ENCODE results near the gene CYB5R4. TPM values are rescaled to one million over a fixed set of nuclear protein-coding genes. Genes with fewer than 3 reads are reported as not detected.
A peak's percentile ranks its signal among the peaks of the same experiment; 100 is the strongest.
"Not testable (repeated sequence)": the region's sequence is repeated elsewhere in the genome, so short reads cannot be mapped to it uniquely, and the experiment has no call there.

The CYB5R4 gene
- polyA plus RNA-seq, 6 donors from 2014 or later = 69.3 to 83.5 (median 72.4) TPM

DNA sequence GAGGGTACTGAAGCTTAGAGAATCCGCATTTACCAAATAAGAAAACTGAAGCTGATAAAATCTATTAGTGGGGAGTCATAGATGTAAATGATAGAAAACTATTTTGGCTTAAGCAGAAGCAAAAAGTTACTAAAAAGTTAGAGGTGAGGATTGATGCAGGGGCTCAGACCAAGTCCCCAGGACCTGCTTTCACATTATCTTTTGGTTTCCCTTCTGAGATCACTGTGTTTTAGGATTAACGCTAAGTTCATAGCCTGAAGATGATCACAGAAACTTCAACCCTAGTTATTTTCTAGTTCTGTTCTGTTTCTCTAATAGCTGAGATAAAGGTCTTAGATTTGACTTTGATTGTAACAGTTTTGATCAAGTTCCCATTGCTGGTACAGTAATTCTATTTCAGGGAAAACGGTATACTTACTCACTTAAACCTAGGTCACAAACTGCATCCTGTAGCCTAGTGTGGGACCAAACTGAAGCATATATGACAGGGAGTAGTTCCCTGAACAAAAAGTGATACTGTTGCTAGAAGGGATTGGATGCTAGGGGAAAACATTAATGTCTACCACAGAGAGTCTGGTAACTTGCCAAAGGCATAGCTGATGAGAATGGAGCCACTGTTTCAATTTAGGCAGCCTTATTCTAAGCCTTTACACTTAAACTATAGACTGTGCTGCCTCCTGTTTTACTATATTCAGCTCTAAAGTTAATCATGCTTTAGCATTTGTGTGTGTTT is 13.1 kb downstream of the CYB5R4 start:
- peaks cover 26 to 35% of the 10 kb centered on the region in 2 donors for H3K36me3 Mint-ChIP-seq
- no peak for DNase-seq
- peaks cover 33 to 41% (median 36%) of the 10 kb centered on the region in 3 donors for H3K4me1 Mint-ChIP-seq
- peak overlapping the region in 1 of 8 donors; percentile 25 for H3K4me3 Mint-ChIP-seq
- peaks cover 0 to 14% (median 9%) of the 10 kb centered on the region in 7 donors for H3K9me3 Mint-ChIP-seq
- no peak for ATAC-seq (ENCODE audit: low read depth in 2 of 2)
- H3K27me3 Mint-ChIP-seq = no peaks in the 10 kb centered on the region
- peak overlapping the region in 2 of 6 donors; percentile 10 to 60 for H3K27ac Mint-ChIP-seq

DNA sequence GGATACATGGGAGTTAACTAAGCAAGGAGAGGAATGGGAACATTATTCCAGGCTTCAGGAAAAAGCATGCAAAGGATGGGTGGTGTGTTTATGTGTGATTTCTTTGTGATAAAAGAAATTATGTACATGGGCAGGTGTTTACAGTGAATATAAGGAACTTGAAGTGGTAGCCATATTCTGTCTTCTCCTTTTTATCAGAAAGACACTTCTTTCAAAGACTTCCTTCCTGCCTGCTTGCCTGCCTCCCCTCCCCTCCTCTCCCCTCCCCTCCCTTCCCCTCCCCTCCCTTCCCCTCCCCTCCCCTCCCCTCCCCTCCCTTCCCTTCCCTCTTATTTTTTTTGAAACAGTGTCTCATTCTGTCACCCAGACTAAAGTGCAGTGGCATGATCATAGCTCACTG is 14.4 kb downstream of the CYB5R4 start:
- no peaks in the 10 kb centered on the region for H3K27me3 Mint-ChIP-seq
- peak overlapping the region in 3 of 8 donors; percentile 0 to 17 (median 9) for H3K4me3 Mint-ChIP-seq
- H3K36me3 Mint-ChIP-seq = peaks cover 13 to 22% of the 10 kb centered on the region in 2 donors
- H3K4me1 Mint-ChIP-seq = peaks cover 36 to 55% (median 46%) of the 10 kb centered on the region in 3 donors
- DNase-seq (no peak), ATAC-seq (ENCODE audit: low read depth in 2 of 2) (no peak)
- peak overlapping the region; percentile 0 to 80 (median 30) for H3K27ac Mint-ChIP-seq
- H3K9me3 Mint-ChIP-seq = peaks cover 0 to 4% (median 0%) of the 10 kb centered on the region in 7 donors

DNA sequence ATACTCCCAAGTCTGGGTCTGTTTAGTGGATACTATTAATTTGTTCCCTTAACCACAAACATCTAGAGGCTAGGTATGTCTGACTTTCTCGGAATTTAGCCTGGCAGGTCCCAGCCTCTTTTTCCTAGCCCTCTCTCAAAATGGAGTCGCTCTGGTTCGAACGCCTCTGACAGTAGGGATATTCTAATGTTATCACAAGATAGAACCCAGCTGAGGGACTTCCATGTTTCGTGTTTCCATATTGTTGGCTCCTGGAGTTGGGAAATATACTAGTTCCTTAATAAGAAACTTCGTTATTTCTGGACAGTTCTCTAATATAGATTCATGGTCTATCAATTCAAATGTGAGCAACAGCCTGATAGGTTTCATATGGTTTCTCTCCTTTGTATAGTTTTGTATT is 16.4 kb downstream of the CYB5R4 start:
- no peak overlapping the region for H3K27ac Mint-ChIP-seq

DNA sequence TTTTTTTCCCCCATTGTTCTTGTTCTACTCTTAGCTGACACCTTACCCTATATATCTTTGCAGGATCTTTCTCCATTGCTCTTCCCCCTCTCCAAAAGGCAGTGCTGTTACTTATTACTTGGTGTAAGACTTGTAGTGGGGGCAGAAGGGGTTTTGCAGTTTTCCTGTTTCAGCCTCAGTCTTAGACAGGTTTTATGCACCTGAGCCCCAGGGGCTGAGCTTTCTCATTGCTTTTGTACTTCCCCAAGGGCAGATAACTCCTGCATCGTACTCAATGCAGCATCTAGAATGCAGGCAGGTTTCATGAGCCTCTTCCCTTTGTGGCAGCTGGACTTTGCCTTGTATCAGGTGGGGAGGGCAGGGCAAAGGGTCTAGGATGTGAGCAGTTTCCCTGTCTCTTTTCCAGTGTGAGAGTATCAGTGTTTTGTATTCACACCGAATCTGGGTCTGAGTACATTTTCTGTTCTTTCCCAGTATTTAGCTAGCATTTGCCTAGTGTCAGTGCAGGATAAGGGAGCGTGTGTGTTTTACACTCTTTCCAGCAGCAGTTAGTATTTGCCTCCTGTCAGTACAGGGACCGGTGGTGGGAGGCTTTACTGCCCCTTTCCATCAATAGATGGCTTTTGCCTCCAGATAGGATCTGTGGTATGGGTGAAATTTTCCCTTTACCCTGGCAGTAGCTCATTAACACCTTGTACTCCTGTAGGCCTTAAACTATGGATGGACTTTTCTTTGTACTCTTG is 19.6 kb downstream of the CYB5R4 start:
- H3K36me3 Mint-ChIP-seq = peaks cover 4 to 8% of the 10 kb centered on the region in 2 donors
- DNase-seq = no peak
- no peak for ATAC-seq (ENCODE audit: low read depth in 2 of 2)
- no peak overlapping the region for H3K4me3 Mint-ChIP-seq
- H3K9me3 Mint-ChIP-seq = no peaks in the 10 kb centered on the region
- H3K27ac Mint-ChIP-seq = peak overlapping the region in 5 of 6 donors; percentile 19 to 82 (median 48)
- H3K4me1 Mint-ChIP-seq = peaks cover 42 to 57% (median 56%) of the 10 kb centered on the region in 3 donors
- H3K27me3 Mint-ChIP-seq = no peaks in the 10 kb centered on the region

More for the DNA sequence above, 16.4 kb downstream of the CYB5R4 start:
- no peak overlapping the region for H3K4me3 Mint-ChIP-seq
- H3K36me3 Mint-ChIP-seq = peaks cover 9 to 21% of the 10 kb centered on the region in 2 donors
- H3K4me1 Mint-ChIP-seq = peaks cover 54 to 74% (median 65%) of the 10 kb centered on the region in 3 donors
- H3K27me3 Mint-ChIP-seq = no peaks in the 10 kb centered on the region
- ATAC-seq (ENCODE audit: low read depth in 2 of 2) (no peak), DNase-seq (no peak)
- peaks cover 0 to 4% (median 0%) of the 10 kb centered on the region in 7 donors for H3K9me3 Mint-ChIP-seq

DNA sequence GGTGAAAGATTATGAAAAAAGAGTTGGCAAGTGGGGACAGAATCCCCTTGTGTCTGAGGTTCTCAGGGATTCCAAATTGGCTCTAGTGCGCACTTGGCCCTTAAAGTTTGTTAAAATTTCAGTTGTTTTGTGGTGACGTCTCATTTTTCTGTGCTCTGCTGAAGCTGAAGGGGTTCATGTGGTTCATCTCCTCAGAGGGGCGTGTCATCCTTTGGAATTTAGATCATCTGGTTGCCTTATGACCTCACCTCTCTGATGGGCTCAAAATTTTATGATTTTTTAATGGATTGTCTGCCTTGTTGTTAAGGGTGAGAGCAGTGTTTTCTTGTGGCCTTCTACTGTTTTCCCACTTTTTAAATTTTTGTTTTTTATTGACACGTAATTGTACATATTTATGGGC is 20.3 kb downstream of the CYB5R4 start:
- DNase-seq (no peak), ATAC-seq (ENCODE audit: low read depth in 2 of 2) (no peak)
- peaks cover 41 to 57% (median 55%) of the 10 kb centered on the region in 3 donors for H3K4me1 Mint-ChIP-seq
- peaks cover 0 to 2% of the 10 kb centered on the region in 2 donors for H3K36me3 Mint-ChIP-seq
- H3K27ac Mint-ChIP-seq = peak overlapping the region in 4 of 6 donors; percentile 0 to 74 (median 46)
- no peaks in the 10 kb centered on the region for H3K9me3 Mint-ChIP-seq
- H3K27me3 Mint-ChIP-seq = no peaks in the 10 kb centered on the region
- no peak overlapping the region for H3K4me3 Mint-ChIP-seq

DNA sequence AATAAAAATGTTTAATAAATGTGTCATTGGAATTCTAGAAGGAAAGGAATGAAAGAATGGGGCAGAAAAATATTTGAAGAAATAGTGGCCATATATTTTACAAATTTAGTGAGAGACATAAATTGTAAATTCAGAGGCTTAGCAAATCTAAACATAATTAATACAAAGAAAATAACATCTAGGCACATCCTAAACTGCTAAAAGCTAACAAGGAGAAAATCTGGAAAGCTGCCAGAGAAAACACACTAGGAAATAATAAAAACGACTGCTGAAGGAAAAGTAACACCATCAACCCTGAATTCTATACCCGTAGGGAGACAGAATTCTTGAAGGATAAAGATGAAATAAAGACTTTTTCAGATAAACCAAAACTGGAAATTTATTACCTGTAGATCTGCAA is 23.8 kb downstream of the CYB5R4 start:
- Mint-ChIP-seq H3K4me1 (peaks cover 43 to 55% (median 44%) of the 10 kb centered on the region in 3 donors), H3K27ac (peak overlapping the region in 2 of 6 donors; percentile 3 to 89)
- ATAC-seq (ENCODE audit: low read depth in 2 of 2) = no peak

DNA sequence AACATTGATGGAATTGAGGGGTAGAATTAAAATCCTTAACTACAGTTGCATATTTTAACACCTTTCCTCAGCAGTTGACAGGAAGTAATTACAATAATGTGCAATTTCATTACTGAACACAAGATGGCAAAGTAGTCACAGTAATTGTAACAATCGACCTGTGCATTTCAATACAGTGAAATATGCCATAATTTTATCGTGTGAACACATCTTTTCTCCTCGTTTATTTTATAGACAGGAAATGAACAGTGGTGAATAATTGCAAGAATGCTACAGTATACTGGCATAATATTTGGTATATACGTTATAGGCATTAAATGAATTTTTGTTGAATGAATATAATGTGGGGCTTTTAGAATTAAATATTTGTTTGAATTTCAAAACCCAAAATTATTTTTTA is 25.0 kb downstream of the CYB5R4 start:
- Mint-ChIP-seq H3K9me3 (no peaks in the 10 kb centered on the region), H3K27ac (no peak overlapping the region), H3K4me1 (peaks cover 42 to 54% (median 44%) of the 10 kb centered on the region in 3 donors), H3K4me3 (no peak overlapping the region), H3K36me3 (no peaks in the 10 kb centered on the region), H3K27me3 (no peaks in the 10 kb centered on the region)
- ATAC-seq (ENCODE audit: low read depth in 2 of 2) (peak; percentile 55 to 74), DNase-seq (peak; percentile 33)

More for the DNA sequence above, 23.8 kb downstream of the CYB5R4 start:
- Mint-ChIP-seq H3K36me3 (no peaks in the 10 kb centered on the region), H3K27me3 (no peaks in the 10 kb centered on the region), H3K9me3 (no peaks in the 10 kb centered on the region), H3K4me3 (no peak overlapping the region)
- DNase-seq = no peak

DNA sequence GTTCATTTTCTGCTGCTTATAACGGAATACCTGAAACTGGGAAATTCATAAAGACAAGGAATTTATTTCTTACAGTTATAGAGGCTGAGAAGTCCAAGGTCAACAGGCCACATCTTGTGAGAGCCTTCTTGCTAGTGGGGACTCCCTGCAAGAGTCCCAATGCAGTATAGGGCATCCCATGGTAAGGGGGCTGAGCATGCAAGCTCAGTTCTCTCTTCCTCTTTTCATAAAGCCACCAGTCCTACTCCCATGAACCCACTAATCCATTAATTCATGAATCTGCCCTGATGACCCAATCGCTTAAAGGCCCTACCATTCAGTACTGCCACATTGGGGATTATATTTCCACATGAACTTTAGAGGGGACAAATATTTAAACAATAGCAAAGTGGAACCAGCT is 26.5 kb downstream of the CYB5R4 start:
- Mint-ChIP-seq H3K4me1 (peaks cover 36 to 48% (median 37%) of the 10 kb centered on the region in 3 donors), H3K27me3 (no peaks in the 10 kb centered on the region)
- ATAC-seq (ENCODE audit: low read depth in 2 of 2) = no peak

DNA sequence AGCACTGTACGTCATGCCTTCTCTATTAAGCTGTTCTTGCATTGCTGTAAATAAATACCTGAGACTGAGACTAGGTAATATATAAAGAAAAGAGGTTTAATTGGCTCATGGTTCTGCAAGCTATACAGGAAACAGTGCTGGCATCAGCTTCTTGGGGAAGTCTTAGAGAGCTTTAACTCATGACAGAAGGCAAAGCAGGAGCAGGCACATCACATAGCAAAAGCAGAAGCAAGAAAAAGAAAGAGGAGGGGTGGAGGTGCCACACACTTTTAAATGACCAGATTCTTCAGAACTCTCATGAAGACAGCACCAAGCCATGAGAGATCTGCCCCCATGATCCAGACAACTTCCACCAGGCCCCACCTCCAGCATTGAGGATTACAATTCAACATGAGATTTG is 30.1 kb downstream of the CYB5R4 start:
- Mint-ChIP-seq H3K4me1 (peaks cover 36 to 60% (median 48%) of the 10 kb centered on the region in 3 donors), H3K9me3 (no peaks in the 10 kb centered on the region), H3K27ac (peak overlapping the region in 3 of 6 donors; percentile 4 to 49 (median 33)), H3K27me3 (no peaks in the 10 kb centered on the region), H3K36me3 (peaks cover 0 to 13% of the 10 kb centered on the region in 2 donors), H3K4me3 (peak overlapping the region in 1 of 8 donors; percentile 25)
- DNase-seq (no peak), ATAC-seq (ENCODE audit: low read depth in 2 of 2) (peak; percentile 45 to 69)

More for the DNA sequence above, 26.5 kb downstream of the CYB5R4 start:
- peak overlapping the region in 1 of 6 donors; percentile 6 for H3K27ac Mint-ChIP-seq
- no peak for DNase-seq
- H3K9me3 Mint-ChIP-seq = no peaks in the 10 kb centered on the region
- no peaks in the 10 kb centered on the region for H3K36me3 Mint-ChIP-seq
- H3K4me3 Mint-ChIP-seq = no peak overlapping the region

DNA sequence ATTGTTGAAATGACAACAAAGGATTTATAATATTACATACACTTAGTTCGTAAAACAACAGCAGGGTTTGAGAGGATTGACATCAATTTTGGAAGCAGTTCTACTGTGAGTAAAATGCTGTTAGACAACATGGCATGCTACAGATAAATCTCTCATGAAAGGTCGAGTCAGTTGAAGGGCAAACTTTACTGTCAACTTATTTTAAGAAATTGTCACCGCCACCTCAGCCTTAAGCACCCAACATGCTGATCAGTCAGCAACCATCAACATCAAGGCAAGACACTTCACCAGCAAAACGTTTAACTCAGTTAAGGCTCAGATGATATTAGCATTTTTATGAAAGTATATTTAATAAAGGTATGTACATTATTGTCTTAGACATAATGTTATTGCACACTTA is 31.0 kb downstream of the CYB5R4 start:
- peaks cover 41 to 67% (median 50%) of the 10 kb centered on the region in 3 donors for H3K4me1 Mint-ChIP-seq
- H3K4me3 Mint-ChIP-seq = no peak overlapping the region
- no peak for DNase-seq
- no peak for ATAC-seq (ENCODE audit: low read depth in 2 of 2)
- H3K36me3 Mint-ChIP-seq = peaks cover 0 to 13% of the 10 kb centered on the region in 2 donors
- H3K27me3 Mint-ChIP-seq = no peaks in the 10 kb centered on the region
- no peaks in the 10 kb centered on the region for H3K9me3 Mint-ChIP-seq
- H3K27ac Mint-ChIP-seq = no peak overlapping the region

DNA sequence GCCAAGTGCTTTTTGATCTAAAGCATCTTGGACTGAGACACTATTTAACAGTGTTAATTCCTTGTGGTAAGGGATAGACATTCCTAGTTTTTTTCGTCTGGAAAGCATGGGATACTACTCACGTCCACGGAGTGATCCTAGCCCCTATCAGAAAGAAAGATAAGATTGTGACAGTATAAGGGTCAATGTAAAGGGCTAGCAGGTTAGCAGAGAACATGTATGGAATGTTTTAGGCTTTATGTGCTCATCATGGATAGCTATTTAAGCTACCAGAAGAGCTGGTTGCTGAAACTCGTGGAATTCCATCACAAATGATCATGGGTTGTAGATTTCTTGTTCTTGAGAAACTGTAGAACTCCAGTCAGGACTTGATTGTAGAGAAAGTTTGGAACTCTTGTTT is 32.1 kb downstream of the CYB5R4 start:
- DNase-seq = no peak
- no peak overlapping the region for H3K27ac Mint-ChIP-seq
- no peak overlapping the region for H3K4me3 Mint-ChIP-seq
- no peaks in the 10 kb centered on the region for H3K9me3 Mint-ChIP-seq
- no peaks in the 10 kb centered on the region for H3K27me3 Mint-ChIP-seq
- ATAC-seq (ENCODE audit: low read depth in 2 of 2) = no peak
- peaks cover 35 to 69% (median 42%) of the 10 kb centered on the region in 3 donors for H3K4me1 Mint-ChIP-seq
- peaks cover 0 to 13% of the 10 kb centered on the region in 2 donors for H3K36me3 Mint-ChIP-seq

DNA sequence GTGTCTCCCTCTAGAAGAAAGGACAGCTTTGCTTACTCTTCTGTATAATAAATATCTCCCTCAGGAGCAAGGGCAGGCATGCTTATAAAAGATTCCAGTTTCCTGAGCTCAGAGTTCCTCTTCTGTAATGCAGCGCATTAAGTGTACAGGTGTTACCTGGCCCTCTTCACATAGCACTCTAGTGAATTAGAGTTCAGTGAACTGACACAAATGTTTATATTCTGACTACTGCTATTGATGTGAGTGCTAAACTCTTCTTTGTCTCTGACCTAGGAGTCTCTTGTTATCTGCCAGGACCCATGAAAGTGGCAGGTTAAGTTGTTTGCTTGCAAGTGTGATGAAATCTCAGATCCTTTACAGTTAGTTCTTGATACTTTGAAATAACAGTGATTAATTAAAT is 33.5 kb downstream of the CYB5R4 start:
- Mint-ChIP-seq H3K4me3 (no peak overlapping the region), H3K36me3 (peaks cover 0 to 13% of the 10 kb centered on the region in 2 donors), H3K9me3 (peaks cover 0 to 8% (median 0%) of the 10 kb centered on the region in 7 donors), H3K4me1 (peaks cover 35 to 69% (median 42%) of the 10 kb centered on the region in 3 donors), H3K27me3 (no peaks in the 10 kb centered on the region), H3K27ac (peak overlapping the region in 1 of 6 donors; percentile 46)
- DNase-seq (no peak), ATAC-seq (ENCODE audit: low read depth in 2 of 2) (no peak)

DNA sequence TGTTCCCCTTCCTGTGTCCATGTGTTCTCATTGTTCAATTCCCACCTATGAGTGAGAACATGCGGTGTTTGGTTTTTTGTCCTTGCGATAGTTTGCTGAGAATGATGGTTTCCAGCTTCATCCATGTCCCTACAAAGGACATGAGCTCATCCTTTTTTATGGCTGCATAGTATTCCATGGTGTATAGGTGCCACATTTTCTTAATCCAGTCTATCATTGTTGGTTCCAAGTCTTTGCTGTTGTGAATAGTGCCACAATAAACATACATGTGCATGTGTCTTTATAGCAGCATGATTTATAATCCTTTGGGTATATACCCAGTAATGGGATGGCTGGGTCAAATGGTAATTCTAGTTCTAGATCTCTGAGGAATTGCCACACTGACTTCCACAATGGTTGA is 37.6 kb downstream of the CYB5R4 start:
- H3K27me3 Mint-ChIP-seq; ATAC-seq (ENCODE audit: low read depth in 2 of 2); H3K4me3 Mint-ChIP-seq; DNase-seq; H3K27ac Mint-ChIP-seq: not testable (repeated sequence)
- peaks cover 39 to 72% (median 43%) of the 10 kb centered on the region in 3 donors for H3K4me1 Mint-ChIP-seq
- H3K9me3 Mint-ChIP-seq = peaks cover 0 to 28% (median 11%) of the 10 kb centered on the region in 7 donors
- peaks cover 9 to 23% of the 10 kb centered on the region in 2 donors for H3K36me3 Mint-ChIP-seq
